Measurements from ENCODE around the gene PHTF1.

Gene PHTF1

GRCh38 chr1:113714606-113715269 is 44.5 kb downstream of the PHTF1 start:
- DNase-seq, result no peak

GRCh38 chr1:113701429-113701828 is 57.9 kb downstream of the PHTF1 start:
- DNase-seq, result no peak

- no peak for DNase-seq
Observed at GRCh38 chr1:113694910-113695309, 64.4 kb downstream of the PHTF1 start.

- DNase-seq, result no peak
Observed at GRCh38 chr1:113692824-113693431, 66.4 kb downstream of the PHTF1 start.

GRCh38 chr1:113692342-113692741 is 66.9 kb downstream of the PHTF1 start:
- no peak for DNase-seq

GRCh38 chr1:113691184-113691583 is 68.1 kb downstream of the PHTF1 start:
- DNase-seq, result no peak

GRCh38 chr1:113686891-113687618 is 72.2 kb downstream of the PHTF1 start:
- no peak for DNase-seq

GRCh38 chr1:113684153-113684541 is 75.1 kb downstream of the PHTF1 start:
- DNase-seq, result no peak

GRCh38 chr1:113683384-113684152 is 75.7 kb downstream of the PHTF1 start:
- no peak for DNase-seq

GRCh38 chr1:113681596-113682337 is 77.5 kb downstream of the PHTF1 start:
- no peak for DNase-seq

- no peak for DNase-seq
Observed at GRCh38 chr1:113678159-113678469, 81.2 kb downstream of the PHTF1 start.

- no peak for DNase-seq
Observed at GRCh38 chr1:113677250-113678158, 81.8 kb downstream of the PHTF1 start.

GRCh38 chr1:113676524-113676923 is 82.8 kb downstream of the PHTF1 start:
- no peak for DNase-seq

- DNase-seq, result no peak
Observed at GRCh38 chr1:113675302-113675701, 84.0 kb downstream of the PHTF1 start.

GRCh38 chr1:113674591-113674990 is 84.7 kb downstream of the PHTF1 start:
- no peak for DNase-seq

- no peak for DNase-seq
Observed at GRCh38 chr1:113672491-113672890, 86.8 kb downstream of the PHTF1 start.

GRCh38 chr1:113670650-113671049 is 88.6 kb downstream of the PHTF1 start:
- DNase-seq, result no peak

- no peak for DNase-seq
Observed at GRCh38 chr1:113669988-113670387, 89.3 kb downstream of the PHTF1 start.

- no peak for DNase-seq
Observed at GRCh38 chr1:113666126-113666525, 93.2 kb downstream of the PHTF1 start.

GRCh38 chr1:113665071-113665470 is 94.2 kb downstream of the PHTF1 start:
- no peak for DNase-seq

GRCh38 chr1:113663165-113663951 is 95.9 kb downstream of the PHTF1 start:
- DNase-seq, result no peak
